Neuronal stem cell (in vitro differentiated cells): Measurements from ENCODE around the gene COBLL1.

Experiments
- DNase-seq: peaks from one replicate; pipeline ENCODE4 v3.0.0-alpha.2; 2013; ENCODE audit warnings: low spot score
- H2AFZ ChIP-seq: one replicate; pipeline ENCODE4 v1.6.1; 2013; ENCODE audit warnings: mild to moderate bottlenecking, low read length, inconsistent platforms
- H2AK5ac ChIP-seq: 2 replicates; pipeline ENCODE4 v1.6.1; 2013; ENCODE audit warnings: low read depth, mild to moderate bottlenecking, inconsistent platforms, low read length, moderate library complexity, mixed read lengths
- H2BK120ac ChIP-seq: 2 replicates; pipeline ENCODE4 v1.6.1; 2013; ENCODE audit warnings: low read depth, mild to moderate bottlenecking, inconsistent platforms, low read length, moderate library complexity, mixed read lengths
- H2BK12ac ChIP-seq: one replicate; pipeline ENCODE4 v1.6.1; 2013; ENCODE audit warnings: low read length, inconsistent platforms
- H2BK15ac ChIP-seq: 2 replicates; pipeline ENCODE4 v1.6.1; 2013; ENCODE audit warnings: mild to moderate bottlenecking, low read length, inconsistent platforms, mixed read lengths
- H2BK5ac ChIP-seq: one replicate; pipeline ENCODE4 v1.6.1; 2013; ENCODE audit warnings: inconsistent platforms, mild to moderate bottlenecking, low read length, moderate library complexity
- H3K14ac ChIP-seq: one replicate; pipeline ENCODE4 v1.6.1; 2013; ENCODE audit warnings: low read length, inconsistent platforms
- H3K18ac ChIP-seq: 2 replicates; pipeline ENCODE4 v1.6.1; 2013; ENCODE audit warnings: low read length, inconsistent platforms
- H3K23ac ChIP-seq: 2 replicates; pipeline ENCODE4 v1.6.1; 2013; ENCODE audit warnings: low read depth, mild to moderate bottlenecking, mixed read lengths, low read length, inconsistent platforms; ENCODE audit not compliant: poor library complexity
- H3K27ac ChIP-seq: replicated peaks from 3 replicates; pipeline ENCODE4 v1.5.1; 2013; ENCODE audit warnings: low read length, inconsistent platforms
- H3K27me3 ChIP-seq, 3 experiments: 2 replicates each; pipeline ENCODE4 v1.6.1; 2013; ENCODE audit warnings: low read length in 3 of 3, mild to moderate bottlenecking in 2 of 3, inconsistent platforms in 1 of 3, low read depth in 1 of 3, mixed read lengths in 1 of 3, moderate library complexity in 1 of 3; ENCODE audit not compliant: control insufficient read depth in 3 of 3, insufficient read depth in 3 of 3
- H3K36me3 ChIP-seq, 2 donors: replicated peaks in 1 of 2; 2 replicates each; pipeline ENCODE4 v1.6.1; 2013; ENCODE audit warnings: low read length in 2 of 2; ENCODE audit not compliant: control insufficient read depth in 2 of 2, insufficient read depth in 2 of 2
- H3K4ac ChIP-seq: 2 replicates; pipeline ENCODE4 v1.6.1; 2013; ENCODE audit warnings: inconsistent platforms, mild to moderate bottlenecking, low read length, moderate library complexity
- H3K4me1 ChIP-seq, 2 donors: 1 replicate in 1 of 2; 2 replicates in 1 of 2; pipeline ENCODE4 v1.6.1; 2013; ENCODE audit warnings: low read length in 2 of 2, low read depth in 1 of 2; ENCODE audit not compliant: control insufficient read depth in 2 of 2, insufficient read depth in 1 of 2
- H3K4me2 ChIP-seq: one replicate; pipeline ENCODE4 v1.6.1; 2013; ENCODE audit warnings: mild to moderate bottlenecking, low read length, inconsistent platforms; ENCODE audit not compliant: insufficient read depth, poor library complexity, severe bottlenecking
- H3K4me3 ChIP-seq, 2 donors: 2 replicates each; pipeline ENCODE4 v1.5.1; 2013; ENCODE audit warnings: low read length in 2 of 2, mild to moderate bottlenecking in 2 of 2, inconsistent platforms in 1 of 2, moderate library complexity in 1 of 2
- H3K79me1 ChIP-seq: one replicate; pipeline ENCODE4 v1.6.1; 2013; ENCODE audit warnings: low read depth, mild to moderate bottlenecking, inconsistent platforms, low read length, moderate library complexity
- H3K9ac ChIP-seq: one replicate; pipeline ENCODE4 v1.6.1; 2013; ENCODE audit warnings: mild to moderate bottlenecking, low read depth, low read length, inconsistent platforms; ENCODE audit not compliant: poor library complexity
- H3K9me3 ChIP-seq, 2 donors: replicated peaks in 1 of 2; 2 replicates each; pipeline versions ENCODE3 to v1.6.1; 2013; ENCODE audit warnings: low read length in 2 of 2, mild to moderate bottlenecking in 2 of 2, inconsistent platforms in 1 of 2, low read depth in 1 of 2, mixed read lengths in 1 of 2, moderate library complexity in 1 of 2; ENCODE audit not compliant: control insufficient read depth in 2 of 2, insufficient read depth in 1 of 2
- H4K8ac ChIP-seq: one replicate; pipeline ENCODE4 v1.6.1; 2013; ENCODE audit warnings: low read depth, mild to moderate bottlenecking, inconsistent platforms, low read length, moderate library complexity
- H4K91ac ChIP-seq: one replicate; pipeline ENCODE4 v1.6.1; 2013; ENCODE audit warnings: low read length, low read depth, mild to moderate bottlenecking, inconsistent platforms; ENCODE audit not compliant: poor library complexity
- WGBS, 2 donors: extraction: QIAGEN DNeasy Blood & Tissue Kit; methylation state at CpG; one replicate each; pipeline ENCODE4 v1.1.7; 2013; ENCODE audit warnings: missing lambda C conversion rate in 2 of 2, mixed read lengths in 1 of 2; ENCODE audit not compliant: insufficient read length in 2 of 2, insufficient replicate concordance in 1 of 2; ENCODE audit errors: extremely low coverage in 2 of 2; 5-methylcytosine and 5-hydroxymethylcytosine counted together

Gene COBLL1

GRCh38 chr2:164824872-164825271 is 16.8 kb downstream of the COBLL1 start:
- no peak overlapping the region for H4K91ac ChIP-seq
- H2BK12ac ChIP-seq = no peak overlapping the region
- H3K4me1 ChIP-seq = no peaks in the 10 kb centered on the region
- no peak overlapping the region for H2BK15ac ChIP-seq
- H3K4me2 ChIP-seq = no peak overlapping the region
- no peaks in the 10 kb centered on the region for H3K9me3 ChIP-seq
- DNase-seq = no peak
- H4K8ac ChIP-seq = no peak overlapping the region
- H3K79me1 ChIP-seq = no peaks in the 10 kb centered on the region
- no peaks in the 10 kb centered on the region for H3K27me3 ChIP-seq
- no peak overlapping the region for H2BK5ac ChIP-seq
- no peak overlapping the region for H3K23ac ChIP-seq
- H3K18ac ChIP-seq = no peak overlapping the region
- no peak overlapping the region for H3K27ac ChIP-seq
- H3K4me3 ChIP-seq = no peak overlapping the region
- no peak overlapping the region for H3K4ac ChIP-seq
- no peak overlapping the region for H2BK120ac ChIP-seq
- no peak overlapping the region for H2AFZ ChIP-seq
- no peak overlapping the region for H3K14ac ChIP-seq
- H3K36me3 ChIP-seq = no peaks in the 10 kb centered on the region
- no peak overlapping the region for H3K9ac ChIP-seq
- no peak overlapping the region for H2AK5ac ChIP-seq

- H3K27ac ChIP-seq = no peak overlapping the region
- no peak overlapping the region for H3K4ac ChIP-seq
- no peaks in the 10 kb centered on the region for H3K9me3 ChIP-seq
- no peak overlapping the region for H4K8ac ChIP-seq
- no peaks in the 10 kb centered on the region for H3K27me3 ChIP-seq
- no peak overlapping the region for H2BK120ac ChIP-seq
- no peak overlapping the region for H3K4me3 ChIP-seq
- H3K18ac ChIP-seq = no peak overlapping the region
- no peak overlapping the region for H3K4me2 ChIP-seq
- no peak overlapping the region for H3K9ac ChIP-seq
- no peak overlapping the region for H3K14ac ChIP-seq
- no CpG with 5 or more reads among the region's 5 CpGs for WGBS, 2 donors
- H2AFZ ChIP-seq = no peak overlapping the region
- H3K79me1 ChIP-seq = no peaks in the 10 kb centered on the region
- H2BK12ac ChIP-seq = no peak overlapping the region
- no peaks in the 10 kb centered on the region for H3K4me1 ChIP-seq
- H2AK5ac ChIP-seq = no peak overlapping the region
- no peak overlapping the region for H4K91ac ChIP-seq
- no peak overlapping the region for H2BK5ac ChIP-seq
- no peak overlapping the region for H2BK15ac ChIP-seq
- H3K23ac ChIP-seq = no peak overlapping the region
- H3K36me3 ChIP-seq = no peaks in the 10 kb centered on the region
- no peak for DNase-seq
Observed at GRCh38 chr2:164823126-164823525, 18.5 kb downstream of the COBLL1 start.

GRCh38 chr2:164821338-164821737 is 20.3 kb downstream of the COBLL1 start:
- Histone ChIP-seq H2AK5ac (no peak overlapping the region), H2BK12ac (no peak overlapping the region), H4K91ac (no peak overlapping the region), H2AFZ (no peak overlapping the region), H3K79me1 (no peaks in the 10 kb centered on the region), H3K36me3 (no peaks in the 10 kb centered on the region), H2BK15ac (no peak overlapping the region), H3K14ac (no peak overlapping the region), H3K9me3 (no peaks in the 10 kb centered on the region), H3K4me2 (no peak overlapping the region), H3K27me3 (no peaks in the 10 kb centered on the region), H3K23ac (no peak overlapping the region), H3K18ac (no peak overlapping the region), H3K9ac (no peak overlapping the region), H3K27ac (no peak overlapping the region), H3K4me1 (no peaks in the 10 kb centered on the region), H4K8ac (no peak overlapping the region), H2BK120ac (no peak overlapping the region), H3K4ac (no peak overlapping the region), H2BK5ac (no peak overlapping the region), H3K4me3 (no peak overlapping the region)
- no CpG with 5 or more reads among the region's 4 CpGs for WGBS, 2 donors
- DNase-seq = no peak

GRCh38 chr2:164818149-164819136 is 23.2 kb downstream of the COBLL1 start:
- no peak for DNase-seq
- H3K4me1 ChIP-seq = no peaks in the 10 kb centered on the region
- H3K18ac ChIP-seq = no peak overlapping the region
- H3K4me2 ChIP-seq = no peak overlapping the region
- H2BK15ac ChIP-seq = no peak overlapping the region
- H2BK5ac ChIP-seq = no peak overlapping the region
- no peak overlapping the region for H2AK5ac ChIP-seq
- no peak overlapping the region for H4K91ac ChIP-seq
- H3K14ac ChIP-seq = no peak overlapping the region
- no peak overlapping the region for H4K8ac ChIP-seq
- no peak overlapping the region for H2BK12ac ChIP-seq
- H3K79me1 ChIP-seq = no peaks in the 10 kb centered on the region
- H3K9ac ChIP-seq = no peak overlapping the region
- H3K4me3 ChIP-seq = no peak overlapping the region
- H3K27ac ChIP-seq = no peak overlapping the region
- WGBS, 2 donors = no CpG with 5 or more reads among the region's 14 CpGs
- H2AFZ ChIP-seq = no peak overlapping the region
- H3K4ac ChIP-seq = no peak overlapping the region
- no peaks in the 10 kb centered on the region for H3K36me3 ChIP-seq
- no peak overlapping the region for H3K23ac ChIP-seq
- no peaks in the 10 kb centered on the region for H3K9me3 ChIP-seq
- H3K27me3 ChIP-seq = no peaks in the 10 kb centered on the region
- H2BK120ac ChIP-seq = no peak overlapping the region
